ENCODE results near the gene NMUR2.

Gene NMUR2, protein sequence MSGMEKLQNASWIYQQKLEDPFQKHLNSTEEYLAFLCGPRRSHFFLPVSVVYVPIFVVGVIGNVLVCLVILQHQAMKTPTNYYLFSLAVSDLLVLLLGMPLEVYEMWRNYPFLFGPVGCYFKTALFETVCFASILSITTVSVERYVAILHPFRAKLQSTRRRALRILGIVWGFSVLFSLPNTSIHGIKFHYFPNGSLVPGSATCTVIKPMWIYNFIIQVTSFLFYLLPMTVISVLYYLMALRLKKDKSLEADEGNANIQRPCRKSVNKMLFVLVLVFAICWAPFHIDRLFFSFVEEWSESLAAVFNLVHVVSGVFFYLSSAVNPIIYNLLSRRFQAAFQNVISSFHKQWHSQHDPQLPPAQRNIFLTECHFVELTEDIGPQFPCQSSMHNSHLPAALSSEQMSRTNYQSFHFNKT
- 0 to 0.13 reads per million in 2 experiments for total RNA-seq

DNA sequence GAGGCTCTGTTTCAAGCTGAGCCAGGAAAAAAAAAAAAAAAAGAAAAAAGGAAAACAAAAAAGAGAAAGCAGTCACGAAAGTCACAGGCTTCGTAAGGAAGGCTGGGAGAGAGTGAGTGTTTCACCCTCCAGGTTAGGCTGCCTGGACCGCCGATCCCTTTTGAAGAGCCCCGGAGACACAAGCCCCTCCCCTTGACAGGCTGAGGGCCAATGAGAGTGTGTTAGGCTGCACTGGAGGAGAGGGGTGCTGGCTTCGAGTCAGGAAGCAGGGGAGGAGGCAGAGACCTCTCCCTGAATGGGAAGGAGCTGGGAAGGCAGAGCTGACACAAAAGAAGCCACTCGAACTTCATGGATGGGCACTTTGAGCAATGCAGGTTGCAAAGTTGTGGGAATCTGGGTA lies at the start of gene NMUR2:
TSS of gene NMUR2 (minus strand) at position 135 of the 400 bp plus-strand sequence. CDS start 166 bp downstream, outside the sequence.
- no peak for DNase-seq (ENCODE audit: low read depth)

DNA sequence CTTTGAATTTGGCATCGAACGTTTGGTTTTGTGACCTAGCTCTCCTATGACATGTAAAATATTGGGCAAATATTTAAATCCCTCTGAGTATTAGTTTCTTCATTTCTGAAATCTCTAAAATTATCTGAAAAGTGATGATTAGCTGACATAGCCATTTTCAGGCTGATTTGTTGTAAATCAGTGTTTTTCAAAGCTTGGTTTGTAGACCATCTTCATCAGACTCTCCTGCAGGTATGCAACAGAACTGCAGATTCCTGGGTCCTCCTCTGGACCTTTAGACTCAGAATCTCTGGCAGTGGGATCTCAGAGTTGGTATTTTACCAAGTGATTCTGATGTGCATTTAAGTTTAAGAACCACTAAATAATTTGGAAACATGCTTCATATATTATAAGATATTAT lies 38.9 kb upstream of the NMUR2 start:
- no peak for DNase-seq (ENCODE audit: low read depth)

DNA sequence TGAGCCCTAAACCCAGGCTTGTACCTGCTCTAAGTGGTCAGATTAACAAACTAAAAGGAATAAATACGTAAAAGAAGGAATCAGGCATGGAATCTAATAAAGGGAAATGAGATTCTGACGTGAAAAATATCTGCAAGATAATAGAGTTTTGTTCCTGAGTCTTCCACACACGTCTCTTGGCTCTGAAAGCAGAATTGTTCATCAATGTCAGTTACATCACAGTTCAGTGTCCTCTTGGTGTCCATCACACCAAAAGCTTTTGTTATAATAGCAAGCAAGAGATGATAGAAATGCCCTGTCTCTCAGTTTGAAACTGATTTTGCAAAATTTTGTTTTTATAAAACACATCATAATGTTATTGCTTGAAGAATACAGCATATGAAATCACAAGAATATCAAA lies 34.7 kb upstream of the NMUR2 start:
- no peak for DNase-seq (ENCODE audit: low read depth)

DNA sequence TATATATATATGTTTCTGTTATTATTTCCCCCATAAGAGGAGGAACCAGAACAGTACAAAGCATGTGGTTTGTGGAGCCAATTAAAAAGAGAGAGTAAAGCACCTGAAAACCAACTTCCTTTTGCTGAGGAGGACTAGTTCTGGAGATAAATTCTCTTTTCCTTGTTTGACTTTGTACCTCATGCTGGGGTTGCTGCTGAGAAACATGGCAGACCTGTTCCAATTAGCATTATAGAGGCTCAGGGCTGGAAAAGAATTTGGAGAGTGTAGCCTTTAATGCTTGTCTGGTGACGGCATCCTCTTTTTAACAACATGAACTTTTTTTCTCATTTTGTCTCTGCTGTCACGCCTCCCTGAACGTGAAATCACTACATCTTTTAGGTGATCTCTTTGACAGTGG lies 32.8 kb upstream of the NMUR2 start:
- no peak for DNase-seq (ENCODE audit: low read depth)

DNA sequence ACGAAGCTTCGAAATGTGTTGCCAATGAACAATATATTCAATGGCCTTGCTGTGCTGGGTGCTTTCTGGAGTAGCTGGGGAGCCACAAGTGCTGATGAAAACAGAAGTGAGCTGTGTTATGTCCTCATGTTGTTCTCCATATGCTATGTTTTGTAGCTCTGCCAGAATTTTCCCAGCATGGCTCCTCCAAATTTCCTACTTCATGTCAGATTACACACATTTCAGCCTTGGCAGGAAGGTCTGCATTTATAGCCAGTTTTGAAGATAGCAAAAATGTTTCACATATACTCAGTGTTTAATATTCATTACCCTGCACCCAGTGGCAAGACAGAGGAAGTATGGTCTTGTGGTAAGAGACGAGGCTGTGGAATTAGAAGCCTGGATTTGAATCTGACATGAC lies 22.6 kb upstream of the NMUR2 start:
- DNase-seq (ENCODE audit: low read depth) = no peak

DNA sequence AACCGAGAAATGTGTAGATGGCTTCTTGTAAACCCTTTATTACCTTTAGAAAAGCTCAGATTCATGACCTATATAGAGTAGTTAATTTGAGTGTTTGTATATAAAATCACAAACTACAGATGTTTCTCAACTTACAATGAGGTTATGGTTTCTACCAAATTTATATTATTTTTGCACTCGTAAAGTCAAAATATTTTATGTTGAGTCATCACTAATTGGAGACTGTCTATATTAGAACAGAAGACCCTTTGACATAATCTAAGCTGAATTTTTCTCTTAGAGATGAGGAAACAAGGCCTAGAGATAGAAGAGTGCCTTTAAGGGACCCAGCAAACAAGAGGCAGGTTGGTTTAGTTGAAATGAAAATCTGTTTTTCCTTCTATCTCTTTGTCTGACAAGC lies 20.0 kb upstream of the NMUR2 start:
- DNase-seq (ENCODE audit: low read depth) = no peak

DNA sequence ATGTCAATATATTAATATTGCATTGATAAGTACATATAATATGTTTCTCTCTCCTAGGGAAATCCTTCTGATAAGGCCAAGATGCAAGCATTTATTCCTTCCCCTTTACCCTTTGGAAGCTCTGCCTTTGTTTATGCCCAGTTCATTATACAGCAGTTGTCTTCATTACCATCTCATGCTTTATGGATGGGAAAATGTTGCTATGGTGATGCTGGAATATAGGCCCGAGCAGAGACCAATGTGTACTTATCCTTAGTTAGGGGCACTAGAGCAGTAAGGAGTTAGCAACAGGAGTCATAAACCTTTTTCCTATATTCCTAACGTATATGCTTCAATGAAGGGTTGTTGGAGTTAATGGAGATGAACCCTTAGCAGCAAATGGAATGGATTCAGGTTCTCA lies 19.4 kb upstream of the NMUR2 start:
- DNase-seq (ENCODE audit: low read depth) = no peak

DNA sequence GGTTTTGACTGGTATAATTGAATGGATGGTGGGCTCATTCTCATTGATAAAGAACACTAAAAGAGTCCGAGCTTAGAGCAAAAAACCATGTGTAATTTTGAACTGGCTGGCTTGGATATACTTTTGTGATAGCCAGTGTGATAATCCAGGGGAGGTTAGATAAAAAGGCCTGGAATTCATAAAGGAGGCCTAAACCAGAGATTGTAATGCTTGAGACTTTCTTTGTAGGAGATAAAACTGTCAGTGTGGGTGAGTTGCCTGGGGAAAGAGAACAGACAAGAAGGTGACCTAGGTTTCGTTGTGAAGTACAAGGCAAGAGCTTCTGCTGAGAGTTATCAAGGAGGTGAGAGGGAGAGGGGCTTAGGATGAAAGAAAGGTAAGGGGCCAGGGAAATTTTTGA lies 17.0 kb upstream of the NMUR2 start:
- no peak for DNase-seq (ENCODE audit: low read depth)

DNA sequence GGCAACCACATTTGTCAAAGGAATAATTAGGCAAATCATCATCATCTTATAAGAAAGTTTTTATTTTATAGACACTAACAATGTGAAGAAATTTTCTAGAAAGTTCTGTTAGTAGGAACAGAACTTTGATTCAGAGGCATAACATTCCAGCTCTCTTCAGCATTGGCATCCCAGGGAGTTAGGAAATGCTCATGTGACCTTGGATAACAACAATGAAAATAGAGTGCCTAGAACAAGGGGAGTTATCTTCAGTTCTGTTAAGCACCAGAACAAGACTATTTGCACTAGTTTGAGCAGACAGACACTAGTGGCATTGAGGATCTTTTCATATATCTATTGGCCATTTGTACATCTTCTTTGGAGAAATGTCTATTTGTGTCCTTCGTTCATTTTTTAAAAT lies 7.0 kb upstream of the NMUR2 start:
- no peak for DNase-seq (ENCODE audit: low read depth)

DNA sequence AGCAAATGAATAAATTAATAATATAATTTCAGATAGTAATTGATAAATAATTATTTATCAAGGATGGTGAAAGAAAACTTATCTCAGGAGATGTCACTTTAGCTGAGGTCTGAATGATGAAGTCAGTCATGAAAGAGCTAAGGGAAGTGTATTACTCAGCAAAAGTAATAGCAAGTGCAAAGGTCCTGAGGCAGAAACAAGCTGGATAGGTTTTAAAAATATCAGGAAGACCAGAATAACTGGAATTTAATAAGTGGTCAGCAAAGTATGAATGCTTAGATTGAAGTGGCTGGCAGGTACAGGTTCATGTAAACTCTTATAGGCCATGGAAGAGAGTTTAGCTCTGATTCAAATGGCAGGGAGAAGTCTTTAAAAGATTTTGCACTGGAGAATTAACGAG lies 1.0 kb upstream of the NMUR2 start:
- DNase-seq (ENCODE audit: low read depth) = no peak

DNA sequence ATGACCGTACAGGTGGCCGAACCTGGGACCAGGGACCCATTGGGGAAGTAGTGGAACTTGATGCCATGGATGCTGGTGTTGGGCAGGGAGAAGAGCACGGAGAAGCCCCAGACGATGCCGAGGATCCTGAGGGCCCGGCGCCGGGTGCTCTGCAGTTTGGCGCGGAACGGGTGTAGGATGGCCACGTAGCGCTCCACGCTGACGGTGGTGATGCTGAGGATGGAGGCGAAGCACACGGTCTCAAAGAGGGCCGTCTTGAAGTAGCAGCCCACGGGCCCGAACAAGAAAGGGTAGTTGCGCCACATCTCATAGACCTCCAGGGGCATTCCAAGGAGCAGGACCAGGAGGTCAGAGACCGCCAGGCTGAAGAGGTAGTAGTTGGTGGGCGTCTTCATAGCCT lies 585 bp downstream of the NMUR2 start:
- DNase-seq (ENCODE audit: low read depth) = no peak

DNA sequence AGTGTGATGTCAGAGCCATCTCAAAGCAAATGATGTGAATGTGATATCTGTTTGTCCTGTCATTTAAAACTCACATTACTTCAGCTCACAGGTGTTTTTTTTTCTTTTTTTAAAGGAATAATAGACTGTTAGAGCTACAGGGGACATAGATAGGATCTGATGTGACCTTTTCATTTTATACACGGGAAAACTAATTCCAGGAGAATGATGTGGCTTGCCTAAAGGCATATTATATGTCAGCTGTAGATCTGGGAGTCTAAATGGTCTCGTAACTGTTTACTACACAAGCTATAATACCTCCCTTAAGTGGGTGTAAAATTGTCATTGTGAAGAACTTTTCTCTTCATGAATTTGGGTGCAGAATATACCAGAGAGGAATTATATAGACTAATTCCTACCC lies 2.0 kb downstream of the NMUR2 start:
- no peak for DNase-seq (ENCODE audit: low read depth)

DNA sequence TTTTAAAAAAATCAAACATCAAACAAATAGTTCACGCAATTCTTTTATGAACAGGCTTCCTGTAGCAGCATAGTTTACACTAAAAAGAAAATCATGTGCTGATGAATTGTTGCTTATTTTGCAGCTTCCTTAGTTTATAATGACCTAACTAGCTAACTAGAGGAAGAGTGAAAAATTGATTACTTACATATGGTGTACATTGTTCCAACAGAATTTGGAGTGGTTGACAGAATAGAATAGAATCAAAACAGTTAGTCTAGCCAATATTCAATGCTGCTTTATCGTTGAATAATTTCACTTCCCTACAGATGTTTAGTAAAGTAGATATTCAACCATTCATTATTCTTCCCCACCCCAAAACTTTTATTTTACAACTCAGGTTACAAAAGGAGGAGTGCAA lies 4.2 kb downstream of the NMUR2 start:
- DNase-seq (ENCODE audit: low read depth) = no peak

DNA sequence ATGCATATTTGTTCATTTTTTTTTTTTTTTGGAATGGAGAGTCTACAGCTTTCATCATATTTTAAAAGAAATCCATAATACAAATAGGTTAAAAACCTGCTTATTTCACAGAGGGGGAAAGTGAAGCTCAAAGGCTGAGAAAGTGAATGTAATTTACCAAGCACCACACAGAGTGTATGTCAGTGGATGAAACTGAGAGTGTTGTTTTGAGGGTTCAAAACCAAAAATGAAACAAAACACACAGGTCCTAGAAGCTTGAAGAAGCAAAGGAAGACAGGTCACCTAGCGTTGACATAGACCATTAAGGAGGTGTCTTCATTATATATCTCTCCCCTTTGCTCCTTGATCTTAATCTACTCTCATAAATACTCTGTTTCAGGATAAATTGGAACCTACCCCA lies 7.5 kb downstream of the NMUR2 start:
- no peak for DNase-seq (ENCODE audit: low read depth)

DNA sequence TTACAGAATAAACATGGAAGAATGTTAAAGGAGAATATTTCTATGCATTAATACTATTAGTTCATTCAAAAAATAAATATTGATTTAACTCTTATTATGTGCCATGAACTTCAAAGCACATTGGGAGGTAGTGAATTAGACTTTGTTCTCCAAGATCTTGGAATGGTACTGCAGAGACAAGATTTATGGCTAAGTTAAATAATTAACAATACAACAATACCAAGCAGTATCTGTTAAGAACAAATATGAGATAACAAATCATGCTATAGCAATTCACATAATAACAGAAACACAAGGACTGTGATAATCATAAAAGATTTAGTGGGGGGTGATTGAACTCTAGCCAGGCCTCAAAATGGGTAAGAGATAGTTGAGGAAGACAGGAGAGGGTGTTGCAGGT lies 11.6 kb downstream of the NMUR2 start:
- no peak for DNase-seq (ENCODE audit: low read depth)

DNA sequence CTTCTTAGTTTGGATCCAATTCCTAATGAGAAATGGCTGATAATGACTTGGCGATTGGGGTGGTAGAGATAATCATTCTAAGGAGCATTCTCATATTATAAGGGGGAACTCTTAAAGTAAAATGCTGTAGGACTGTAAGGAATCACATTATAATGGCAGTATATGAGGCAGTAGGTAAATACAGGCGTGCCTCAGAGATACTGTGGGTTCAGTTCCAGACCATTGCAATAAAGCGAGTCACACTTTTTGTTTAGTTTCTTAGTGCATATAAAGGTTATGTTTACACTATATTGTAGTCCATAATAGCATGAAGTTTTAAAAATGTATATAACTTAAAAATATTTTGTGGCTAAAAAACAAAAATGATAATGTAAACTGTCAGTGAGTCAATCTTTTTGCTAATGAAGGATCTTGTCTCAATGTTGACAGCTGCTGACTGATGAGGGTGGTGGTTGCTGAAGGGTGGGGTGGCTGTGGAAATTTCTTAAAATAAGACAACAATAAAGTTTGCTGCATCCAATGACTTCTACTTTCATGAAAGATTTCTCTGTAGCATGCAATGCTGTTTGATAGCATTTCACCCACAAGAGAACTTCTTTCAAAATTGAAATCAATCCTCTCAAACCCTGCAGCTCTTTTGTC lies 15.8 kb downstream of the NMUR2 start:
- DNase-seq (ENCODE audit: low read depth) = no peak

DNA sequence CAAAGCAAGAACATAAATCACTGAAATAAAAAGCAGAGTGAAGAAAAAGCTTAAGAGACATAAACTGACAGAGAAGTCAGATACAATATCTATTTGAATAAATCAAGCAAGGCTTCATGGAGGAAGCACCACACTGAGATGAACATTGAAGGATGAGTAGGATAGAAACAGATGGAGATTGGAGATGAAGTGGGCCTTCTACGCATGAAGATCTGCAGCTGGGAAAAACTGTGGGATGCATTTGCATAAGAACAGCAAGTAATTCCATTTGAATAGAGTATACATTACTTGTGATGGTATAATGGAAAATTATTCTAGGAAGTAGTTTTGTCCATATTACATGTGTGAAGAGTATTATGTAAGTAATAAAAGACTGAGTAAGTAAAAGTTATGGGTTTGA lies 16.5 kb downstream of the NMUR2 start:
- no peak for DNase-seq (ENCODE audit: low read depth)

DNA sequence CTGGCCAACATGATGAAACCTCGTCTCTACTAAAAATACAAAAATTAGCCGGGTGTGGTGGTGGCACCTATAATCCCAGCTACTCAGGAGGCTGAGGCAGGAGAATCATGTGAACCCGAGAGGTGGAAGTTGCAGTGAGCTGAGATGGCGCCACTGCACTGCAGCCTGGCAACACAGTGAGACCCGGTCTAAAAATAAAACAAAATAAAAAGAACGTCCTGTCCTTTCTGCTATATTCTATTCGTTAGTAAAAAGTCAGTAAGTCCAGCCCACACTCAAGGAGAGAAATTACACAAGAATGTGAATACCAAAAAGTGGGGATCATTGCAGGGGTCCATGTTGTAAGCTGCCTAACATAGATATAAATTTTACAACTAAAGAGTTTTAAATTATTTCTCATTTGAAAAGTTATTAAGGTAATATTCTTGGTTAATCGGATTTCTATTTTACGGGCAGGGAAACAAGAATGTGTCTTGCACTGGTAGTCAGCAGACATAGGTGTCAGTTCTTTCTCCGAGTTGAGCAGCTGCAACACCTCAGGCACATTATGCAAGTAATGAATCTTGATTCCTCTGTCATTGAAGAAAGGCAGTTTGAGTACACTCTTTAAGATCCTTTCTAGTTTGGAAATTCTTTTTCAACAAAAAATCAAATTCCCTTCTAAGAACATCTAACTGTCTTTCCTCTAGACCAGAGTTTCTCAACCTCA lies 24.5 kb downstream of the NMUR2 start:
- no peak for DNase-seq (ENCODE audit: low read depth)

DNA sequence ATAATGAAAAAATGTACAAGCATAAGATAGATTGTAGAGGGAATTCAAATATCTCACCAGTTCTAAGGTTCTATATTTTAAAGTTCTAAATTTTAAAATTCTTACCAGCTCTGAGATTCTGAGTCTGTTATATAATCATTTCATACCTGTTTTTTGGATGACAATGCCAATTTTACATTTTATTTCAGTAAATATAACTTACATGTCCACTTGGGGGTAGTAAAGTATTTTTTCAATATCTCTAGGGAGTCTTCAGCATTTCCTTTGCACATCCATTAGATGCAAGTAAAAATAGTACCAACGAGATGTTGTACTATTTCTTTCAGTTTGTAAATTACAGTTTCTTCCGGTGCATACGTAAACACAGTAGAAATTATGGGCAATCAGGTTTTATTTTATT lies 25.7 kb downstream of the NMUR2 start:
- no peak for DNase-seq (ENCODE audit: low read depth)

DNA sequence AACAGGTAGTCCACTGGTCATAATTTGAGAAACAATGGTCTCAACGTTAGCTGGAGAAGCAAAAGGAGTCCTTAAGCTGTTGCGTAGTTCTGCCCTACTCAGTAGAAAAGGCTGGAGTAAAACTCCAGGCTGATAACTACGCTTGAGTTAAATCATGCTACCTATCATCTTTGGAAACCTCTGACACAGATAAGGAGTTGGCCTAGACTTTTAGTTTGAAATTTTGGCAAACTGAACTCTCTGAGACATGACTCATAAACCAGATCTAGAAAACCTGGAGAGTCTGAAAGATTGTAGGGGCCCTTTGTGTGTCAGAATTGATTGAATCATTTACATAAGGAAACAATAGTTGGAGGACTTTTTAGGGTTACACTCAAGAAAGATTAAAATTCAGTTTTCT lies 26.3 kb downstream of the NMUR2 start:
- DNase-seq (ENCODE audit: low read depth) = no peak

DNA sequence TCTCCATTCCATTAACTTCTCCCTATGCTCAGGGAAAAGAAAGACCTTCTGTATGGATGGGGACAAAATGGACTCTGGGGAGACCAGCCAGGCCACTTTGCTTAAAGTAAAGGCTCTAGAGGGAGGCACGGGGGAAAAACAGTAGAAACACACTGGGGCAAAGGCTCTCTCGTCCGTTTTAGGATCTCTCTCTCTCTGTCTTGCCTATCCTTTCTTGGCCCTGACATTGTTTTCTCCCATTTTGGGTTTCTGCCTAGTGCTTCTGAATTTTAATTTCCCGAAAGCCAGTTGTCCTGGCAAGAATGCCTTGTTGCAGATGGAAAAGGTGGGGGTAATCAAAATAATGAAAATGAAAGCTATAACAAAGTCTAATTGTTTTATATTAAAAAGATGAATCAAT lies 28.2 kb downstream of the NMUR2 start:
- DNase-seq (ENCODE audit: low read depth) = no peak

DNA sequence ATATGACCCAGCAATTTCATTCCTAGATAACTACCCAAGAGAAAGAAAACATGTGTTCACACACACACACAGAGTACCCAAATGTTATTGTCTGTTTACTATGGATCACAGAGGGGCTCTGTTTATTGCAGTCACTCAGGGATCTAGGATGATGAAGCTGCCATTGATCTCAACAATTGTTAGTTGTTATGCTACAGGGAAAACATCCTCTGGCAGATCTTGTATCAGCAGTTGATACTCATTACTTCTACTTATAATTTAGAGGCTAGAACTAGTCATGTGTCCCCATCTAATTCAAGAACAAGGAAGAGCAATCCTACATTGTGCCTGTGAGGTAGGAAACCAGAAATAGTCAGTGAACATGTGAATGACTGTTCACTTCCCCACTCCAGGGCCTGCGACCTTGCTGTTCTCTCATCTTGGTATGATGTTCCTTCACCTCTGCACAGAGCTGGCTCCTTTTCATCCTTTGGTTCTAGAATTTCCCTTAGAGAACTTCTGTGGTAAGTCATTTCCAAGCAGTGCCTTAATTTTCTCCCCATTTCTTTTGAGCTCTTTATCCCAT lies 30.3 kb downstream of the NMUR2 start:
- no peak for DNase-seq (ENCODE audit: low read depth)

DNA sequence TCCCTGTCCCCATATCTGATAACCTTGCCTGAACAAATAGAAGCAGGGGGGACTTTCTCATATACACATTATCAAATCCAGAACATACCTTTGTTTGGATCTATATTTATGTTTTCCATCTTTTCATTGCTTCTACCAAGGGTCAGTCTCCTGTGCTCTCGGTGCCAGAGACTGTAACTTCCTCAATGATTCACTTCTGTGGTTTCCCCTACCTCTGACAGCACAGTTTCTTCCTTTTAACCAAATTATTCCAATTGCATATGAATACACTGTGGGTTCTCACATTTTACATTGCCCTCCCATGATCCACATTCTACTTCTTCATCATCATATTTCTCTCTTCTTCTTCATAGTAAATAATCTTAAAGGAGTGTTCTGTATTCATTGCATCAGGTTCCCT lies 32.2 kb downstream of the NMUR2 start:
- no peak for DNase-seq (ENCODE audit: low read depth)

Data from T follicular helper cell (primary cell).